Muscle layer of duodenum (tissue), 2 donors: Measurements from ENCODE around the gene LRRTM3.

Experiments
- H3K27ac ChIP-seq: one replicate; pipeline ENCODE4 v1.7.0; 2013; ENCODE audit warnings: mild to moderate bottlenecking, low read length
- H3K27me3 ChIP-seq: one replicate; pipeline ENCODE4 v1.7.0; 2013; ENCODE audit warnings: low read depth, mild to moderate bottlenecking, control low read depth, low read length
- H3K36me3 ChIP-seq, 2 donors: one replicate each; pipeline ENCODE4 v1.7.0; 2013; ENCODE audit warnings: low read length in 2 of 2, control low read depth in 1 of 2, mild to moderate bottlenecking in 1 of 2; ENCODE audit not compliant: insufficient read depth in 2 of 2, control insufficient read depth in 1 of 2
- H3K4me1 ChIP-seq, 2 donors: one replicate each; pipeline ENCODE4 v1.7.0; 2013; ENCODE audit warnings: low read length in 2 of 2, mild to moderate bottlenecking in 2 of 2, control low read depth in 1 of 2, moderate library complexity in 1 of 2; ENCODE audit not compliant: insufficient read depth in 2 of 2, control insufficient read depth in 1 of 2
- H3K4me3 ChIP-seq, 2 donors: one replicate each; pipeline ENCODE4 v1.7.0; 2013; ENCODE audit warnings: low read length in 2 of 2, low read depth in 1 of 2, mild to moderate bottlenecking in 1 of 2
- H3K9me3 ChIP-seq, 2 donors: one replicate each; pipeline ENCODE4 v1.7.0; 2013; ENCODE audit warnings: low read length in 2 of 2, control low read depth in 1 of 2, mild to moderate bottlenecking in 1 of 2; ENCODE audit not compliant: control insufficient read depth in 1 of 2
- donor health status: healthy.

Gene LRRTM3

GRCh38 chr10:66983475-66983818, 57.6 kb downstream of the LRRTM3 start:
- H3K9me3 ChIP-seq, result no peaks in the 10 kb centered on the region
- H3K4me1 ChIP-seq, result no peaks in the 10 kb centered on the region
- H3K36me3 ChIP-seq, result no peaks in the 10 kb centered on the region
- no peak overlapping the region for H3K4me3 ChIP-seq
- no peaks in the 10 kb centered on the region for H3K27me3 ChIP-seq
- H3K27ac ChIP-seq, result no peak overlapping the region

GRCh38 chr10:66990143-66990830, 64.5 kb downstream of the LRRTM3 start:
- no peaks in the 10 kb centered on the region for H3K9me3 ChIP-seq
- no peaks in the 10 kb centered on the region for H3K4me1 ChIP-seq
- no peak overlapping the region for H3K27ac ChIP-seq
- no peak overlapping the region for H3K4me3 ChIP-seq
- H3K36me3 ChIP-seq, result no peaks in the 10 kb centered on the region
- no peaks in the 10 kb centered on the region for H3K27me3 ChIP-seq

GRCh38 chr10:66996996-66997395, 71.2 kb downstream of the LRRTM3 start:
- H3K36me3 ChIP-seq, result no peaks in the 10 kb centered on the region
- H3K4me3 ChIP-seq, result no peak overlapping the region
- no peaks in the 10 kb centered on the region for H3K27me3 ChIP-seq
- no peaks in the 10 kb centered on the region for H3K9me3 ChIP-seq
- peaks cover 0 to 17% of the 10 kb centered on the region in 2 donors for H3K4me1 ChIP-seq
- no peak overlapping the region for H3K27ac ChIP-seq

- Histone ChIP-seq H3K9me3 (no peaks in the 10 kb centered on the region), H3K36me3 (no peaks in the 10 kb centered on the region), H3K4me3 (no peak overlapping the region), H3K27me3 (no peaks in the 10 kb centered on the region), H3K27ac (no peak overlapping the region), H3K4me1 (peaks cover 0 to 17% of the 10 kb centered on the region in 2 donors)
Measured at GRCh38 chr10:66999762-67000545, 74.1 kb downstream of the LRRTM3 start.

GRCh38 chr10:67004690-67005089, 78.9 kb downstream of the LRRTM3 start:
- H3K9me3 ChIP-seq, result no peaks in the 10 kb centered on the region
- H3K27me3 ChIP-seq, result no peaks in the 10 kb centered on the region
- H3K4me3 ChIP-seq, result no peak overlapping the region
- H3K4me1 ChIP-seq, result peaks cover 0 to 5% of the 10 kb centered on the region in 2 donors
- no peaks in the 10 kb centered on the region for H3K36me3 ChIP-seq
- H3K27ac ChIP-seq, result no peak overlapping the region

- Histone ChIP-seq H3K36me3 (no peaks in the 10 kb centered on the region), H3K4me1 (no peaks in the 10 kb centered on the region), H3K9me3 (no peaks in the 10 kb centered on the region), H3K27me3 (no peaks in the 10 kb centered on the region), H3K4me3 (no peak overlapping the region), H3K27ac (no peak overlapping the region)
Measured at GRCh38 chr10:67005981-67006380, 80.1 kb downstream of the LRRTM3 start.

- Histone ChIP-seq H3K27ac (no peak overlapping the region), H3K36me3 (no peaks in the 10 kb centered on the region), H3K4me1 (no peaks in the 10 kb centered on the region), H3K9me3 (no peaks in the 10 kb centered on the region), H3K27me3 (no peaks in the 10 kb centered on the region), H3K4me3 (no peak overlapping the region)
Measured at GRCh38 chr10:67011480-67011879, 85.6 kb downstream of the LRRTM3 start.

GRCh38 chr10:67011981-67012380, 86.1 kb downstream of the LRRTM3 start:
- Histone ChIP-seq H3K4me1 (no peaks in the 10 kb centered on the region), H3K27me3 (no peaks in the 10 kb centered on the region), H3K27ac (no peak overlapping the region), H3K36me3 (no peaks in the 10 kb centered on the region), H3K4me3 (no peak overlapping the region), H3K9me3 (no peaks in the 10 kb centered on the region)

- Histone ChIP-seq H3K27me3 (no peaks in the 10 kb centered on the region), H3K4me3 (no peak overlapping the region), H3K36me3 (no peaks in the 10 kb centered on the region), H3K9me3 (no peaks in the 10 kb centered on the region), H3K27ac (no peak overlapping the region), H3K4me1 (no peaks in the 10 kb centered on the region)
Measured at GRCh38 chr10:67015225-67015624, 89.4 kb downstream of the LRRTM3 start.

- H3K9me3 ChIP-seq, result no peaks in the 10 kb centered on the region
- H3K27me3 ChIP-seq, result no peaks in the 10 kb centered on the region
- no peaks in the 10 kb centered on the region for H3K36me3 ChIP-seq
- no peak overlapping the region for H3K27ac ChIP-seq
- no peaks in the 10 kb centered on the region for H3K4me1 ChIP-seq
- no peak overlapping the region for H3K4me3 ChIP-seq
Measured at GRCh38 chr10:67017218-67017617, 91.4 kb downstream of the LRRTM3 start.

GRCh38 chr10:67022099-67022498, 96.3 kb downstream of the LRRTM3 start:
- Histone ChIP-seq H3K9me3 (no peaks in the 10 kb centered on the region), H3K4me3 (no peak overlapping the region), H3K27me3 (no peaks in the 10 kb centered on the region), H3K36me3 (no peaks in the 10 kb centered on the region), H3K4me1 (no peaks in the 10 kb centered on the region), H3K27ac (no peak overlapping the region)
